ENCODE data around the gene KLK12. TPM values are rescaled to one million over a fixed set of nuclear protein-coding genes. Genes with fewer than 3 reads are reported as not detected.

The KLK12 gene
- total and polyA plus RNA-seq, 9 of the 15 experiments (the other 6 are each of a cell fraction or from before 2014, with no cell fraction given), result not detected

- no peak overlapping the region for H3K4me3 ChIP-seq
- no peak for DNase-seq (ENCODE audit: extremely low read depth in 1 of 4, low spot score in 3 of 4)
- peaks cover 26 to 79% of the 10 kb centered on the region in 2 experiments; a peak in 4 of 5 replicates for H3K27me3 ChIP-seq (ENCODE audit: control insufficient read depth in 2 of 2, insufficient read depth in 2 of 2, low read length in 2 of 2)
- H3K79me2 ChIP-seq (ENCODE audit: control insufficient read depth, insufficient read depth, low read length), result no peaks in the 10 kb centered on the region
- peaks cover 0 to 6% of the 10 kb centered on the region in 2 experiments; a peak in 2 of 5 replicates for H3K4me1 ChIP-seq (replicated peaks in 1 of 2; ENCODE audit: control insufficient read depth in 2 of 2, insufficient read depth in 2 of 2, low read length in 2 of 2)
- H2AFZ ChIP-seq (ENCODE audit: low read depth, low read length), result no peak overlapping the region
- ATAC-seq, result no peak
- BruUV-seq (replicated peaks), result no TSS peak
- no peaks in the 10 kb centered on the region for H3K9me1 ChIP-seq (ENCODE audit: control insufficient read depth, insufficient read depth, low read length)
- ChIA-PET POLR2A (interaction anchor here (0.6 to 1.0 kb wide), 2 partner anchors 36 to 195 kb away, joined by 3 read pairs; no protein-coding TSS in a partner anchor), CTCF (ENCODE audit: low intra/inter-chr PET ratio) (no interaction called here)
- no peak for FAIRE-seq
- H3K9ac ChIP-seq (ENCODE audit: insufficient read depth in 1 of 2, low read depth in 2 of 2, low read length in 2 of 2), result no peak overlapping the region
- no peak overlapping the region for H3K4me2 ChIP-seq (ENCODE audit: insufficient read depth, low read length)
- H3K36me3 ChIP-seq (ENCODE audit: control insufficient read depth, insufficient read depth, low read length), result no peaks in the 10 kb centered on the region
- 0% methylated on average over 7 of the region's 7 CpGs for WGBS (ENCODE audit: insufficient coverage, low coverage, missing lambda C conversion rate)
- H3K9me3 ChIP-seq (replicated peaks; ENCODE audit: control insufficient read depth, insufficient read depth, low read depth, low read length), result no peaks in the 10 kb centered on the region
- in situ Hi-C loops (cut with MboI) (no loop called here), intact Hi-C loops (cut with micrococcal nuclease) (no loop called here)
- no peak overlapping the region for H3K27ac ChIP-seq (ENCODE audit: extremely low read depth, low read depth, low read length)
- no peaks in the 10 kb centered on the region; the same call in 1 of the 2 replicates for H4K20me1 ChIP-seq (replicated peaks; ENCODE audit: control insufficient read depth, insufficient read depth, low read length)
- no peak for TF ChIP-seq ZBTB12 (CRISPR knock-in tag; IDR thresholded peaks at IDR 0.05)
- no peak for TF ChIP-seq PPARD (CRISPR knock-in tag; IDR thresholded peaks at IDR 0.05)
- no peak for TF ChIP-seq HDAC3 (IDR thresholded peaks at IDR 0.05; ENCODE audit: borderline replicate concordance, partially characterized antibody)
- no peak for TF ChIP-seq NUFIP1 (IDR thresholded peaks at IDR 0.05; ENCODE audit: partially characterized antibody)
- TF ChIP-seq TCFL5 (CRISPR knock-in tag; conservative IDR thresholded peaks at IDR 0.05), result no peak
- TF ChIP-seq PHB2 (IDR thresholded peaks at IDR 0.05; ENCODE audit: low read depth), result no peak
- TF ChIP-seq, protein P1, sequence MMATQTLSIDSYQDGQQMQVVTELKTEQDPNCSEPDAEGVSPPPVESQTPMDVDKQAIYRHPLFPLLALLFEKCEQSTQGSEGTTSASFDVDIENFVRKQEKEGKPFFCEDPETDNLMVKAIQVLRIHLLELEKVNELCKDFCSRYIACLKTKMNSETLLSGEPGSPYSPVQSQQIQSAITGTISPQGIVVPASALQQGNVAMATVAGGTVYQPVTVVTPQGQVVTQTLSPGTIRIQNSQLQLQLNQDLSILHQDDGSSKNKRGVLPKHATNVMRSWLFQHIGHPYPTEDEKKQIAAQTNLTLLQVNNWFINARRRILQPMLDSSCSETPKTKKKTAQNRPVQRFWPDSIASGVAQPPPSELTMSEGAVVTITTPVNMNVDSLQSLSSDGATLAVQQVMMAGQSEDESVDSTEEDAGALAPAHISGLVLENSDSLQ (IDR thresholded peaks at IDR 0.05), result no peak
- TF ChIP-seq POU5F1 (IDR thresholded peaks at IDR 0.05; ENCODE audit: borderline replicate concordance, low read depth, low read length, partially characterized antibody), result no peak
- TF ChIP-seq PYGO2 (tag; IDR thresholded peaks at IDR 0.05), result no peak
- TF ChIP-seq ARID2 (IDR thresholded peaks at IDR 0.05), result no peak
- no peak for TF ChIP-seq FOSL1 (tag; conservative IDR thresholded peaks at IDR 0.05)
- TF ChIP-seq CBFB (CRISPR knock-in tag; IDR thresholded peaks at IDR 0.05), result no peak
- no peak for TF ChIP-seq BCL6 (CRISPR knock-in tag; IDR thresholded peaks at IDR 0.05)
- TF ChIP-seq RBM14 (IDR thresholded peaks at IDR 0.05; ENCODE audit: borderline replicate concordance, insufficient read depth, low read depth, low read length), result no peak
Measured at GRCh38 chr19:51084505-51084904, 49.7 kb upstream of the KLK12 start.

Measured in K562 (cell line).